H1 (cell line): Measurements from ENCODE around the gene IGSF23.

ENCODE experiments used
- CHD1 ChIP-seq: IDR thresholded peaks from 2 replicates; pipeline ENCODE4 v1.6.1; 2012; ENCODE audit warnings: low read depth, low read length, improper control_type of control experiment
- EZH2 ChIP-seq: fragments of 200-600 bp; sonication (generic); IDR thresholded peaks from 2 replicates; pipeline ENCODE4 v1.7.1; 2012; ENCODE audit warnings: low read depth, mild to moderate bottlenecking, moderate library complexity, low read length, inconsistent platforms; ENCODE audit not compliant: severe bottlenecking
- GABPA ChIP-seq: IDR thresholded peaks from 2 replicates; pipeline ENCODE4 v1.6.1; 2011; ENCODE audit warnings: mild to moderate bottlenecking, low read length, moderate library complexity, borderline replicate concordance; ENCODE audit not compliant: insufficient read depth
- MAX ChIP-seq: IDR thresholded peaks from 2 replicates; pipeline ENCODE4 v1.6.1; 2012; ENCODE audit warnings: inconsistent platforms
- POLR2A ChIP-seq, 2 experiments: IDR thresholded peaks; 1 replicate in 1 of 2; 2 replicates in 1 of 2; pipeline ENCODE4 v1.6.1; 2011; ENCODE audit warnings: low read depth in 2 of 2, low read length in 2 of 2, mild to moderate bottlenecking in 2 of 2; ENCODE audit errors: control extremely low read depth in 1 of 2
- POLR2AphosphoS5 ChIP-seq: IDR thresholded peaks from 2 replicates; pipeline ENCODE4 v1.6.1; 2011; ENCODE audit warnings: low read depth, low read length
- RXRA ChIP-seq: IDR thresholded peaks from 2 replicates; pipeline ENCODE4 v1.6.1; 2011; ENCODE audit warnings: low read depth, mild to moderate bottlenecking, low read length, moderate library complexity; ENCODE audit not compliant: insufficient read depth
- YY1 ChIP-seq: IDR thresholded peaks from 2 replicates; pipeline ENCODE4 v1.6.1; 2011; ENCODE audit warnings: low read depth, mild to moderate bottlenecking, low read length
- ZNF274 ChIP-seq: IDR thresholded peaks from 2 replicates; pipeline ENCODE4 v1.7.0; 2012; ENCODE audit warnings: low read length, borderline replicate concordance; ENCODE audit errors: extremely low read depth
- TF ChIP-seq, protein P1 (sequence below), 3 experiments: IDR thresholded peaks; 1 replicate in 2 of 3; 2 replicates in 1 of 3; pipeline versions ENCODE4 v1.5.1 to v1.6.1; 2011; ENCODE audit warnings: low read length in 3 of 3, mild to moderate bottlenecking in 3 of 3, inconsistent platforms in 2 of 3, low read depth in 1 of 3, moderate library complexity in 1 of 3; ENCODE audit not compliant: insufficient read depth in 1 of 3; ENCODE audit errors: control extremely low read depth in 1 of 3

DNA sequence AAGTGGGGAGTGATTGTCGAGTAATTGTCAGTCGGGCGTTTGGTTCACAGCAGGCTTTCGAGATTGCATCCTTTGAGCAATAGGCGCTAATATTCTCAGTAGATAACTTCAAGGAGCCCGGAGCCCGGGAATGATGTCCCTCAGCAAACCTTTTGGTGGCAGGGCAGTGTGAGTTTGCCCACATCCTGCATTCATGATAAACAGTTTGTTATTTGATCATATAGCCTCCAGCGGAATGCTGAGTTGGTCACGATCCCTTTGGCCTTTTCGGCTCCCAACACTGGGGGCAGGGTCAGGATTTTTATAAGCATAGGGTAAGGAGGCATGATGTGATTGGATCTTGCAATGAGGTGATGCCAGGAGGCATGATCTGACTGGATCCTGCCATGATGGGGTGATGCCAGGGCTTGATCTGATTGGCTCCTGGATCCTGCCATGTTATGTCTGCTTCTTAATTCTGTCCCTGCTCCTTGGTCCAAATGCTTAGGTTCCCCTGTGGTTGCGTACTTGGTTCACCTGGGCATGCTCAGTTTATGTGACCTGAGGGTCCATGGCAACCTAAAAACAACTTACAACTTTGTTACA lies 38.2 kb upstream of the IGSF23 start:
- TF ChIP-seq, protein P1, sequence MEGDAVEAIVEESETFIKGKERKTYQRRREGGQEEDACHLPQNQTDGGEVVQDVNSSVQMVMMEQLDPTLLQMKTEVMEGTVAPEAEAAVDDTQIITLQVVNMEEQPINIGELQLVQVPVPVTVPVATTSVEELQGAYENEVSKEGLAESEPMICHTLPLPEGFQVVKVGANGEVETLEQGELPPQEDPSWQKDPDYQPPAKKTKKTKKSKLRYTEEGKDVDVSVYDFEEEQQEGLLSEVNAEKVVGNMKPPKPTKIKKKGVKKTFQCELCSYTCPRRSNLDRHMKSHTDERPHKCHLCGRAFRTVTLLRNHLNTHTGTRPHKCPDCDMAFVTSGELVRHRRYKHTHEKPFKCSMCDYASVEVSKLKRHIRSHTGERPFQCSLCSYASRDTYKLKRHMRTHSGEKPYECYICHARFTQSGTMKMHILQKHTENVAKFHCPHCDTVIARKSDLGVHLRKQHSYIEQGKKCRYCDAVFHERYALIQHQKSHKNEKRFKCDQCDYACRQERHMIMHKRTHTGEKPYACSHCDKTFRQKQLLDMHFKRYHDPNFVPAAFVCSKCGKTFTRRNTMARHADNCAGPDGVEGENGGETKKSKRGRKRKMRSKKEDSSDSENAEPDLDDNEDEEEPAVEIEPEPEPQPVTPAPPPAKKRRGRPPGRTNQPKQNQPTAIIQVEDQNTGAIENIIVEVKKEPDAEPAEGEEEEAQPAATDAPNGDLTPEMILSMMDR (IDR thresholded peaks at IDR 0.05; ENCODE audit: control extremely low read depth in 1 of 3, insufficient read depth in 1 of 3, low read depth in 1 of 3, low read length in 3 of 3), result no peak
- TF ChIP-seq MAX, result no peak
- no peak for TF ChIP-seq EZH2
- TF ChIP-seq POLR2A (IDR thresholded peaks at IDR 0.05; ENCODE audit: control extremely low read depth in 1 of 2, low read depth in 2 of 2, low read length in 2 of 2), result no peak
- TF ChIP-seq GABPA, result no peak
- no peak for TF ChIP-seq RXRA
- TF ChIP-seq YY1, result no peak
- TF ChIP-seq POLR2AphosphoS5, result no peak
- no peak for TF ChIP-seq ZNF274
- no peak for TF ChIP-seq CHD1
